ENCODE results near the gene HMGXB3. TPM values are rescaled to one million over a fixed set of nuclear protein-coding genes. Genes with fewer than 3 reads are reported as not detected.

The HMGXB3 gene
- total RNA-seq, 1 donor from 2014 or later, result 36.8 TPM

DNA sequence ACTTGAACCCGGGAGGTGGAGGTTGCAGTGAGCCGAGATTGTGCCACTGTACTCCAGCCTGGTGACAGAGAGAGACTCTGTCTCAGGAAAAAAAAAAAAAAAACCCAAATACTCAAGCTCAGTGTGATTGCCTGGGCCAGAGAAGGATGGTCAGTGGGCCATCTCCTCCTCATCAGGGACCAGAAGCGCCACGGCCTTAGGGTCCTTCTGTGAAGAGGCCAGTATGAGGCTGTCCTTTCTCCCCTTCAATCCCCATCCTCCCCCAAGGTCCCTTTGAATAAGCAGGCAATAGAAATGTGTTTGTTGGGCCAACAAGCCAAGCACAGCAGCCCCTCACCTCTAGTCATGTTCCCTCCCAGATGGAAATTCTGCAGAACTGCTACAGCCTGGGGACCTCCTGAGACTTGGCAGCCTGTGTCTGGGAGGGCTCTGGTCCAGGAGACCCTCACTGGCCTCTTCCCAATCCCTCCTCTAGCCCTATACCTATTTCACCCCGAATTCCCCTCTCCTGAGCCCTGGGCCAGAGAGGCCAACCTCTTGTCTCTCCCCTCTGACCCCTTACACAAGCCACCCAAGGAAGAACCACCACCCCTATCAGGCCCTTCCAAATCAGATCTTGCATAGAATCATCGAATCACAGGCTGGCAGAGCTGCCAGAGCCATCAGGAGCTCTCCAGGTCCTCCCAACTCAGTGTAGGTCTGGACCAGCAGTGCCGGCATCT lies 84.8 kb downstream of the HMGXB3 start:
- Mint-ChIP-seq H3K4me1 (peaks cover 37% of the 10 kb centered on the region), H3K27ac (no peak overlapping the region), H3K27me3 (peaks cover 6% of the 10 kb centered on the region), H3K4me3 (no peak overlapping the region), H3K36me3 (ENCODE audit: low read depth) (no peaks in the 10 kb centered on the region), H3K9me3 (no peaks in the 10 kb centered on the region)
- TF ChIP-seq, protein P1, sequence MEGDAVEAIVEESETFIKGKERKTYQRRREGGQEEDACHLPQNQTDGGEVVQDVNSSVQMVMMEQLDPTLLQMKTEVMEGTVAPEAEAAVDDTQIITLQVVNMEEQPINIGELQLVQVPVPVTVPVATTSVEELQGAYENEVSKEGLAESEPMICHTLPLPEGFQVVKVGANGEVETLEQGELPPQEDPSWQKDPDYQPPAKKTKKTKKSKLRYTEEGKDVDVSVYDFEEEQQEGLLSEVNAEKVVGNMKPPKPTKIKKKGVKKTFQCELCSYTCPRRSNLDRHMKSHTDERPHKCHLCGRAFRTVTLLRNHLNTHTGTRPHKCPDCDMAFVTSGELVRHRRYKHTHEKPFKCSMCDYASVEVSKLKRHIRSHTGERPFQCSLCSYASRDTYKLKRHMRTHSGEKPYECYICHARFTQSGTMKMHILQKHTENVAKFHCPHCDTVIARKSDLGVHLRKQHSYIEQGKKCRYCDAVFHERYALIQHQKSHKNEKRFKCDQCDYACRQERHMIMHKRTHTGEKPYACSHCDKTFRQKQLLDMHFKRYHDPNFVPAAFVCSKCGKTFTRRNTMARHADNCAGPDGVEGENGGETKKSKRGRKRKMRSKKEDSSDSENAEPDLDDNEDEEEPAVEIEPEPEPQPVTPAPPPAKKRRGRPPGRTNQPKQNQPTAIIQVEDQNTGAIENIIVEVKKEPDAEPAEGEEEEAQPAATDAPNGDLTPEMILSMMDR (IDR thresholded peaks at IDR 0.05), result no peak
- ChIA-PET POLR2A (no interaction called here), CTCF (no interaction called here)
- DNase-seq (no peak), ATAC-seq (ENCODE audit: low read depth) (no peak)
- intact Hi-C loops (cut with micrococcal nuclease), result no loop called here

DNA sequence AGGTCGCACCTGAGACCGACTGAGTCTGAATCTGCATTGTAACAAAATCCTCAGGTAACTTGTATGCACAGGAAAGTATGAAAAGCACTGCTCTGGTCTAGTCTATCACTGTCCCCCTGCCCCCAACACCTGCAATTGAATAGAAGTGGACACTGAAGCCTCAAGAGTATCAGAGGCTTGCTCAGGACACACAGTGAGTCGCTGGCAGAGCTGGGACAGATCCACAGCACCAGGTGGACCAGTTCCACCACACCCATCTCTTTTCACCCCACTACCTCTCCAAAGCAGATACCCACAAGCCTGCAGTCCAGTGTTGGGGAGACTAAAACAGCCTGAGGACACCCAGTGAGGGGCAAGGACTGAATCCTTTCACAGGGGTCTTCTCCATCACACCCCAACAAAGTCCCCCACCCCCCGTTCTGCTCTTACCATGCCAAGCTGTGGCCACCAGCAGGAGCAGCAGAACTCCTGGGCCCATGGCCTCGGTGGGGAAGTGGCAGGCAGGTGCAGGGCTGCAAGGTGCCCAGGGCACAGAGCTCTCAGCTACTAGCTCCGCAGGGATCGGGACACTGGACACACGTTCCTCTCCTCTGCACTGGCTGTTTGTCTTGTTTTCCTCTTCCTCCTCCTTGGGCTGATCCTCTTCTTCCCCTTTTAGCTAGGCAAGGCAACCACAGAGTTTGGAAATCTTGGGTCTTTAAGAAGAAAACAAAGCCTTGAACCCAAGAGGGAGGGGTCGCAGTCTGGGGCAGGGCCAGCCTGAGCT lies 85.6 kb downstream of the HMGXB3 start, which contains the start of gene CSF1R:
Gene CSF1R (minus strand): TSS at position 605 of the 766 bp plus-strand sequence. CDS start 127 bp downstream, at position 478.
- no peaks in the 10 kb centered on the region for H3K36me3 Mint-ChIP-seq (ENCODE audit: low read depth)
- ATAC-seq (ENCODE audit: low read depth) (no peak), DNase-seq (no peak)
- peaks cover 6% of the 10 kb centered on the region for H3K27me3 Mint-ChIP-seq
- H3K4me1 Mint-ChIP-seq, result peaks cover 32% of the 10 kb centered on the region
- TF ChIP-seq, protein P1 (IDR thresholded peaks at IDR 0.05), result no peak
- ChIA-PET CTCF (no interaction called here), POLR2A (no interaction called here)
- H3K27ac Mint-ChIP-seq, result no peak within 1 kb of the TSS
- intact Hi-C loops (cut with micrococcal nuclease), result no loop called here
- no peak within 1 kb of the TSS for H3K4me3 Mint-ChIP-seq
- no peaks in the 10 kb centered on the region for H3K9me3 Mint-ChIP-seq

DNA sequence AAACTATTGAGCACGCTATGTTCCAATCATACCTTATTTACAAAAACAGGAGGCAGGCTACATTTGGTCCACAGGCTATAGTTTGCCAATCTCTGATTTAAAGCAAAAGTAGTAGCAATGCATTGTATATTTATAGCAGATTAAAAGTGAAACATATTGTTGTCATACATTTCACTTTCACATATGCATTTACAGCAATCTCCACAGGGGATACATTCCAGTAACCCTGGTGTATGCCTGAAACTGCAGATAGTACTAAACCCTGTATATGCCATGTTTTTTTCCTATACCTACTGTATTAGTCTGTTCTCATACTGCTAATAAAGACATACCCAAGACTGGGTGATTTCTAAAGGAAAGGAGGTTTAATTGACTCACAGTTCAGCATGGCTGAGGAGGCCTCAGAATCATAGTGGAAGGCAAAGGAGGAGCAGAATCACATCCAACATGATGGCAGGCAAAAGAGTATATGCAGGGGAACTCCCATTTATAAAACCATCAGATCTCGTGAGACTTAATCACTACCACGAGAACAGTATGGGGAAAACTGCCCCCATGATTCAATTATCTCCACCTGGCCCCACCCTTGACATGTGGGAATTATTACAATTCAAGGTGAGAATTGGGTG lies 91.7 kb downstream of the HMGXB3 start:
- TF ChIP-seq, protein P1 (IDR thresholded peaks at IDR 0.05), result no peak
- ATAC-seq (ENCODE audit: low read depth) (no peak), DNase-seq (no peak)
- CTCF ChIA-PET, result no interaction called here
- Mint-ChIP-seq H3K4me3 (no peak overlapping the region), H3K36me3 (ENCODE audit: low read depth) (no peaks in the 10 kb centered on the region), H3K27ac (no peak overlapping the region), H3K9me3 (no peaks in the 10 kb centered on the region), H3K27me3 (peaks cover 3% of the 10 kb centered on the region), H3K4me1 (peaks cover 5% of the 10 kb centered on the region)
- intact Hi-C loops (cut with micrococcal nuclease), result no loop called here
- POLR2A ChIA-PET, result no interaction called here

DNA sequence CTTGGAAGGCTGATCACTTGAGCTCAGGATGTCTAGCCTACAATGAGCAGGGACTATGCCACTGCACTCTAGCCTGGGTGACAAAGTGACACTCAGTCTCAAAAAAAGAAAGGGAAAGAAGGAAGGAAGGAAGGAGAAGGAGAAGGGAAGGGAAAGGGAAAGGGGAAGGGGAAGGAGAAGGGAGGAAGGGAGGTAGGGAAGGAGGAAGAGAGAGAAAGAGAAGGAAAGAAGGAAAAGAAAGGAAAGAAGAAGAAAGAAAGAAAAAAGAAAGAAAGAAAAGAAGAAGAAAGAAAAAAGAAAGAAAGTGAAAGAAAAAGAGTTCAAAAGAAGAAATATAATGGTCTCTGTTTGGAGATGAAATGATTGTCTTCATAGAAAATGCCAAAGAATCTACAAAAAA lies 96.6 kb downstream of the HMGXB3 start:
- CTCF ChIA-PET, result no interaction called here

More for the DNA sequence above, 96.6 kb downstream of the HMGXB3 start:
- TF ChIP-seq, protein P1 (IDR thresholded peaks at IDR 0.05), result no peak
- POLR2A ChIA-PET, result no interaction called here
- no peaks in the 10 kb centered on the region for H3K9me3 Mint-ChIP-seq
- no peak overlapping the region for H3K4me3 Mint-ChIP-seq
- intact Hi-C loops (cut with micrococcal nuclease), result no loop called here
- DNase-seq (no peak), ATAC-seq (ENCODE audit: low read depth) (no peak)
- H3K36me3 Mint-ChIP-seq (ENCODE audit: low read depth), result no peaks in the 10 kb centered on the region
- H3K27me3 Mint-ChIP-seq, result peaks cover 3% of the 10 kb centered on the region
- H3K27ac Mint-ChIP-seq, result no peak overlapping the region
- H3K4me1 Mint-ChIP-seq, result no peaks in the 10 kb centered on the region

Measured in activated B cell treated with CpG ODN at 0.5 μM for 24 hours (primary cell).